WERI-Rb-1 (cell line): ENCODE measurements around the gene SCO2.

Source experiments
- DNase-seq: peaks from one replicate; pipeline ENCODE4 v3.0.0-alpha.2; 2020
- H3K27ac ChIP-seq: fragments of 250-450 bp; sonication (Bioruptor Pico); 2 replicates; pipeline ENCODE4 v1.5.1; 2020; ENCODE audit warnings: mild to moderate bottlenecking, moderate library complexity
- H3K27me3 ChIP-seq: fragments of 250-450 bp; sonication (Bioruptor Pico); 2 replicates; pipeline ENCODE4 v1.5.1; 2021; ENCODE audit warnings: mild to moderate bottlenecking, low read depth, moderate library complexity; ENCODE audit not compliant: insufficient read depth, severe bottlenecking
- H3K36me3 ChIP-seq: fragments of 250-450 bp; sonication (Bioruptor Pico); 2 replicates; pipeline ENCODE4 v1.5.1; 2020; ENCODE audit warnings: mild to moderate bottlenecking, moderate library complexity
- H3K4me3 ChIP-seq: 2 replicates; pipeline ENCODE4 v1.5.1; 2011; ENCODE audit warnings: low read depth, mild to moderate bottlenecking, control low read depth, low read length
- H3K9me3 ChIP-seq: fragments of 250-450 bp; sonication (Bioruptor Pico); 2 replicates; pipeline ENCODE4 v1.5.1; 2021; ENCODE audit warnings: mild to moderate bottlenecking, moderate library complexity; ENCODE audit not compliant: severe bottlenecking
- CTCF ChIP-seq: IDR thresholded peaks from 2 replicates; pipeline ENCODE4 v1.5.1; 2011; ENCODE audit warnings: low read depth, mild to moderate bottlenecking, control low read depth, inconsistent platforms, low read length

SCO2 gene, protein sequence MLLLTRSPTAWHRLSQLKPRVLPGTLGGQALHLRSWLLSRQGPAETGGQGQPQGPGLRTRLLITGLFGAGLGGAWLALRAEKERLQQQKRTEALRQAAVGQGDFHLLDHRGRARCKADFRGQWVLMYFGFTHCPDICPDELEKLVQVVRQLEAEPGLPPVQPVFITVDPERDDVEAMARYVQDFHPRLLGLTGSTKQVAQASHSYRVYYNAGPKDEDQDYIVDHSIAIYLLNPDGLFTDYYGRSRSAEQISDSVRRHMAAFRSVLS

GRCh38 chr22:50525104-50525857, at the start of gene SCO2:
Gene SCO2, minus strand, starts transcription at chr22:50525598. Its CDS starts 1,187 bp downstream, at chr22:50524411.
- peak within 1 kb of the TSS; percentile 85 for H3K4me3 ChIP-seq
- H3K27ac ChIP-seq, result peak within 1 kb of the TSS; percentile 92
- peak; percentile 62 for TF ChIP-seq CTCF
- H3K36me3 ChIP-seq, result peaks cover 43% of the 10 kb centered on the region
- no peaks in the 10 kb centered on the region for H3K27me3 ChIP-seq
- DNase-seq, result peak; percentile 97
- H3K9me3 ChIP-seq, result no peaks in the 10 kb centered on the region

DNA sequence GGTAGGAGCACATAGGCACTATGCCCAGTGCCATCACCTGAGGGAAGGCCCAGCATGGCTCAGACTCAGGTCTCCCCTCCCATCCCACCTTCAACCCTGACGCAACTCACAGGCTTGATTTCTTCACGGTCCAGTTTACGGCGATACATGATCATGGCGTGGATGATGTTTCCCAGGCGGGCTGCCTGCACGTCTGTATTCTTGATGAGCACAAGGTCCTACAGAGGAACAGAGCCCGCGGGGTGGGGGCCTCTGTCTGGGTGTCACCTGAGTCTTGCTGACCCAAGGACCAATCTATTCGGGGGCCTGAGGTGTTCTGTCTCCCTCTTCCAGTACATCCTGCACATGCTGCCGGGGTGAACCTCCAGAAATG, 49.0 kb upstream of the SCO2 start:
- no peaks in the 10 kb centered on the region for H3K27me3 ChIP-seq
- no peak for DNase-seq
- no peak for TF ChIP-seq CTCF
- peaks cover 30% of the 10 kb centered on the region for H3K36me3 ChIP-seq
- H3K27ac ChIP-seq, result no peak overlapping the region
- no peaks in the 10 kb centered on the region for H3K9me3 ChIP-seq
- no peak overlapping the region for H3K4me3 ChIP-seq

GRCh38 chr22:50573491-50574382, 48.3 kb upstream of the SCO2 start:
- Histone ChIP-seq H3K27ac (no peak overlapping the region), H3K36me3 (peaks cover 30% of the 10 kb centered on the region), H3K4me3 (no peak overlapping the region), H3K27me3 (no peaks in the 10 kb centered on the region), H3K9me3 (no peaks in the 10 kb centered on the region)
- no peak for DNase-seq
- no peak for TF ChIP-seq CTCF

- peaks cover 35% of the 10 kb centered on the region for H3K36me3 ChIP-seq
These were observed 47.6 kb upstream of the SCO2 start for GRCh38 chr22:50572965-50573364.

More at GRCh38 chr22:50572965-50573364, 47.6 kb upstream of the SCO2 start:
- H3K27ac ChIP-seq, result no peak overlapping the region
- DNase-seq, result no peak
- H3K4me3 ChIP-seq, result no peak overlapping the region
- TF ChIP-seq CTCF, result no peak
- no peaks in the 10 kb centered on the region for H3K9me3 ChIP-seq
- H3K27me3 ChIP-seq, result no peaks in the 10 kb centered on the region
